ENCODE results near the gene CCDC8. TPM values are rescaled to one million over a fixed set of nuclear protein-coding genes. Genes with fewer than 3 reads are reported as not detected.
"Not testable (repeated sequence)": the region's sequence is repeated elsewhere in the genome, so short reads cannot be mapped to it uniquely, and the experiment has no call there.

Gene CCDC8
- total RNA-seq, 1 experiment from 2014 or later: not detected

GRCh38 chr19:46376241-46377153 is 36.9 kb downstream of the CCDC8 start:
- no peak for DNase-seq (ENCODE audit: unreplicated experiment)
- peaks cover 41% of the 10 kb centered on the region for H3K4me1 Mint-ChIP-seq (ENCODE audit: insufficient read depth, unreplicated experiment)
- ChIA-PET POLR2A (interaction anchor here (0.6 to 1.5 kb wide), 2 partner anchors 10 to 384 kb away, joined by 3 read pairs; no protein-coding TSS in a partner anchor), CTCF (interaction anchor here (0.7 to 2.5 kb wide), 5 partner anchors 9 to 96 kb away, joined by 3 to 8 read pairs (median 7); partner anchors contain the start of gene PPP5C)
- H3K36me3 Mint-ChIP-seq (ENCODE audit: insufficient read depth, unreplicated experiment): peaks cover 64% of the 10 kb centered on the region
- BruUV-seq (replicated peaks): no TSS peak
- H3K27ac Mint-ChIP-seq (ENCODE audit: low read depth, unreplicated experiment): no peak overlapping the region
- TF ChIP-seq, protein P1, sequence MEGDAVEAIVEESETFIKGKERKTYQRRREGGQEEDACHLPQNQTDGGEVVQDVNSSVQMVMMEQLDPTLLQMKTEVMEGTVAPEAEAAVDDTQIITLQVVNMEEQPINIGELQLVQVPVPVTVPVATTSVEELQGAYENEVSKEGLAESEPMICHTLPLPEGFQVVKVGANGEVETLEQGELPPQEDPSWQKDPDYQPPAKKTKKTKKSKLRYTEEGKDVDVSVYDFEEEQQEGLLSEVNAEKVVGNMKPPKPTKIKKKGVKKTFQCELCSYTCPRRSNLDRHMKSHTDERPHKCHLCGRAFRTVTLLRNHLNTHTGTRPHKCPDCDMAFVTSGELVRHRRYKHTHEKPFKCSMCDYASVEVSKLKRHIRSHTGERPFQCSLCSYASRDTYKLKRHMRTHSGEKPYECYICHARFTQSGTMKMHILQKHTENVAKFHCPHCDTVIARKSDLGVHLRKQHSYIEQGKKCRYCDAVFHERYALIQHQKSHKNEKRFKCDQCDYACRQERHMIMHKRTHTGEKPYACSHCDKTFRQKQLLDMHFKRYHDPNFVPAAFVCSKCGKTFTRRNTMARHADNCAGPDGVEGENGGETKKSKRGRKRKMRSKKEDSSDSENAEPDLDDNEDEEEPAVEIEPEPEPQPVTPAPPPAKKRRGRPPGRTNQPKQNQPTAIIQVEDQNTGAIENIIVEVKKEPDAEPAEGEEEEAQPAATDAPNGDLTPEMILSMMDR (IDR thresholded peaks at IDR 0.05; ENCODE audit: unreplicated experiment): no peak
- H3K9me3 Mint-ChIP-seq (ENCODE audit: unreplicated experiment): no peaks in the 10 kb centered on the region
- intact Hi-C loops (cut with micrococcal nuclease): no loop called here
- H3K27me3 Mint-ChIP-seq (ENCODE audit: insufficient read depth, unreplicated experiment): no peaks in the 10 kb centered on the region
- no peak overlapping the region for H3K4me3 Mint-ChIP-seq (ENCODE audit: unreplicated experiment)

DNA sequence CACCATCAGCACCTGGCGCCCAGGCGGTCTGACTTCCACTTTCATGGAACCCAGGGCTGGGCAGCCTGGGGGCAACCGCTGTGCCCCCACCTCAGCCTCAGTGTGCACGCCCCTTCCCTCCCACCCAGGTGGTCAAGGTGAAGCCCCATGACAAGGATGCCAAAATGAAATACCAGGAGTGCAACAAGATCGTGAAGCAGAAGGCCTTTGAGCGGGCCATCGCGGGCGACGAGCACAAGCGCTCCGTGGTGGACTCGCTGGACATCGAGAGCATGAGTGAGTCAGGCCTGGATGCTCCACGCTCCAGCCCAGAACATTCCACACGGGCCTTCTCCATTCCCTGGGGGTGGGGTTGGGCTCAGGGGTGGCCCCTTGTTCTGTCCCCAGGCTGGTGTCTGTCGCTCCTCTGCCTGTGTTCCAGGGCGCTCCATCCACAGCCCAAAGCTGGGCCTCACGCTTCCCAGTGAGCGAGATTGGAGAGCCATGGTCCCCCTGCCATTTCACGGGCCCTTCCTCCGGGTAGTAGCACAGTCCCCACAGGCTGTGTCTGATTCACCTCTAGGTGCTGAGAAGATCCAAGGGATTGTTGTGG is 37.8 kb downstream of the CCDC8 start:
- H3K27me3 Mint-ChIP-seq (ENCODE audit: insufficient read depth, unreplicated experiment); H3K27ac Mint-ChIP-seq (ENCODE audit: low read depth, unreplicated experiment); DNase-seq (ENCODE audit: unreplicated experiment); intact Hi-C loops (cut with micrococcal nuclease); H3K9me3 Mint-ChIP-seq (ENCODE audit: unreplicated experiment); H3K4me3 Mint-ChIP-seq (ENCODE audit: unreplicated experiment); BruUV-seq (replicated peaks): not testable (repeated sequence)
- peaks cover 47% of the 10 kb centered on the region for H3K4me1 Mint-ChIP-seq (ENCODE audit: insufficient read depth, unreplicated experiment)
- CTCF ChIA-PET: interaction anchor here (0.6 to 4.8 kb wide), 8 partner anchors 10 to 140 kb away, joined by 3 to 33 read pairs (median 3); no protein-coding TSS in a partner anchor
- H3K36me3 Mint-ChIP-seq (ENCODE audit: insufficient read depth, unreplicated experiment): peaks cover 63% of the 10 kb centered on the region
- POLR2A ChIA-PET: interaction anchor here (1.5 kb wide), 1 partner anchor 11 kb away, joined by 3 read pairs; no protein-coding TSS in a partner anchor

- Mint-ChIP-seq H3K4me1 (ENCODE audit: insufficient read depth, unreplicated experiment) (peaks cover 47% of the 10 kb centered on the region), H3K4me3 (ENCODE audit: unreplicated experiment) (no peak overlapping the region), H3K36me3 (ENCODE audit: insufficient read depth, unreplicated experiment) (peaks cover 55% of the 10 kb centered on the region), H3K27me3 (ENCODE audit: insufficient read depth, unreplicated experiment) (no peaks in the 10 kb centered on the region), H3K27ac (ENCODE audit: low read depth, unreplicated experiment) (no peak overlapping the region), H3K9me3 (ENCODE audit: unreplicated experiment) (no peaks in the 10 kb centered on the region)
- ChIA-PET CTCF (interaction anchor here (0.6 to 4.8 kb wide), 11 partner anchors 11 to 358 kb away, joined by 3 to 33 read pairs (median 3); no protein-coding TSS in a partner anchor), POLR2A (interaction anchor here (0.8 to 3.2 kb wide), 8 partner anchors 10 to 94 kb away, joined by 4 to 40 read pairs (median 10); partner anchors contain the start of genes HIF3A and PPP5C)
- intact Hi-C loops (cut with micrococcal nuclease): loop anchor here (5.0 kb wide), 1 partner anchor 308 kb away; no protein-coding TSS in a partner anchor
- no TSS peak for BruUV-seq (replicated peaks)
- DNase-seq (ENCODE audit: unreplicated experiment): no peak
- TF ChIP-seq, protein P1 (IDR thresholded peaks at IDR 0.05; ENCODE audit: unreplicated experiment): no peak
Measured at GRCh38 chr19:46374536-46375475, 38.6 kb downstream of the CCDC8 start.
